IPS-NIHi11 (cell line): ENCODE data around the gene MID1.

Experiments
- DNase-seq: peaks from one replicate; pipeline ENCODE4 v3.0.0; 2012; ENCODE audit warnings: mixed read lengths, low spot score

MID1 gene, protein sequence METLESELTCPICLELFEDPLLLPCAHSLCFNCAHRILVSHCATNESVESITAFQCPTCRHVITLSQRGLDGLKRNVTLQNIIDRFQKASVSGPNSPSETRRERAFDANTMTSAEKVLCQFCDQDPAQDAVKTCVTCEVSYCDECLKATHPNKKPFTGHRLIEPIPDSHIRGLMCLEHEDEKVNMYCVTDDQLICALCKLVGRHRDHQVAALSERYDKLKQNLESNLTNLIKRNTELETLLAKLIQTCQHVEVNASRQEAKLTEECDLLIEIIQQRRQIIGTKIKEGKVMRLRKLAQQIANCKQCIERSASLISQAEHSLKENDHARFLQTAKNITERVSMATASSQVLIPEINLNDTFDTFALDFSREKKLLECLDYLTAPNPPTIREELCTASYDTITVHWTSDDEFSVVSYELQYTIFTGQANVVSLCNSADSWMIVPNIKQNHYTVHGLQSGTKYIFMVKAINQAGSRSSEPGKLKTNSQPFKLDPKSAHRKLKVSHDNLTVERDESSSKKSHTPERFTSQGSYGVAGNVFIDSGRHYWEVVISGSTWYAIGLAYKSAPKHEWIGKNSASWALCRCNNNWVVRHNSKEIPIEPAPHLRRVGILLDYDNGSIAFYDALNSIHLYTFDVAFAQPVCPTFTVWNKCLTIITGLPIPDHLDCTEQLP

GRCh38 chrX:10620121-10620699 is at the start of gene MID1:
MID1 (minus strand) TSS chrX:10620585; CDS start chrX:10567547, 53,038 bp downstream.
- DNase-seq, result peak; percentile 77

- no peak for DNase-seq
Observed at GRCh38 chrX:10667143-10667542, 46.8 kb upstream of the MID1 start.

DNA sequence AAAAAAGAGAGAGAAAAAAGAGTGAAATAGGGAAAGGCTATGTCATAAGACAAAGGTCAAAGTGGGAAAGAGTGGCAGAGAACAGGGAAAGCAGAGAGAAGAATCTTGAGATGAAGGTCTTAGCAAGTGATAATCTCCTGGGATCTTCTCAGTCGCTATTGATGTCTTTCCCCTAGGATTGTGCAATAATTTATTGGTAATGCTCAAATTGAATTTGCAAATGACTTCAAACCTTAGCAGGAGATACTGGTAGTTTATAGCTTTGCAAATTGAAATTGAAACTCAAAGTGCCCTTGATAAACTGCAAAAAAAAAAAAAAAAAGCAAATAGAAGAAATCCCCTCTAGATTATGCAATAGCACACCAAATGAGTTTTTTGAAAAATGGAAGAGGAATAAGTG is 45.7 kb upstream of the MID1 start:
- DNase-seq, result no peak

DNA sequence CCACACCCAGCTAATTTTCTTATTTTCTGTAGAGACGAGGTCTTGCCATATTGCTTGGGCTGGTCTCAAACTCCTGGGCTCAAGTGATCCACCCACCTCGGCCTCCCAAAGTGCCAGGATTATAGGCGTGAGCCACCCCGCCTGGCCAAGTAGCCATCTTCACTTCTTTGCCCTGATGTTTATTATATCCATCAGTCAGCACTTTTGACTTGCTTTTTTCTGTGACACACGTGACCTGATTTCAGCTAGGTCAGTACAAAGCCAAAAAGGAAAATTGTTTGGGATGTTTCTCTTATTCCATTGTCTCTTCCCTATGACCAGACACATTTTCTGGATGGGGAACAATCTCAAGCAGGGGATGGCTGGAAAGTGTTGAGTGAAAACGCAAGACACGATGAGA is 45.3 kb upstream of the MID1 start:
- DNase-seq, result no peak

DNA sequence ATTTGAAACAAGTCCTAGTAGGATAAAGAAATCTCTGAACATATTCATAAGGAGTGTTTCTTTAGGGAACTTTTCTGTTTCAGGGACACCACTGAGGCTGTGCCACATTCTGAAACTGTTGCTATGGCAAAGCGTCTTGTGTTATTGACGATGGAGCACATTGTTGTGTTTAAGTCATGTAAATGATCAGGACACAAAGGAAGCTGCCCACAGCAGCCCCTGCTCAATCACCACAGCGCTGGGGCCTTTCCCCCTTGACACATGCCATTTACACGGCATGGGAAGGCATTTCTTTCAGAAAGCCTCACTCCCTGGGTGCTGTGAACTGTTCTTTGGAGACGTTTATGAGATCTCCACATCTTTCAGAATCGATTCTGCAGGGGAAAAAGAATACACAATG is 39.8 kb upstream of the MID1 start:
- peak; percentile 61 for DNase-seq

DNA sequence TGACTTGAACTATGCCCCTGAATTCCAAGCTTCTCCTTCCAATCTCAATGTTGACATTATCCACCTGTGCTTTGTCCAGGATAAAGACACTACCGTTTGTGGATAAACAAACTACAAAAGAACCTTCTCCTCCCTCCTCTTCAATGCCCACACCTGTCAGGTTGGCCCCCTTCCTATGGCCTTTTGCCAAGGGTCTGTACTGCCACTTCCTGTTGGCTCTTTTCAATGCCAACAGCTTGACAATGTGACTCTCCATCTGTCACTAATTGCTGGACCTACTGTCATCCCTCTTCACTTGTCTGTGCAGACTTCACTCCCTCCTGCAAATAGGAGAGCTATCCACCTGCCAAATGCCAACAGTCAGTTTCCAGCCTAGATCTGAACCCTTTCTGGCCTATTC is 35.8 kb upstream of the MID1 start:
- DNase-seq, result no peak

- no peak for DNase-seq
Observed at GRCh38 chrX:10654960-10655359, 34.6 kb upstream of the MID1 start.

DNA sequence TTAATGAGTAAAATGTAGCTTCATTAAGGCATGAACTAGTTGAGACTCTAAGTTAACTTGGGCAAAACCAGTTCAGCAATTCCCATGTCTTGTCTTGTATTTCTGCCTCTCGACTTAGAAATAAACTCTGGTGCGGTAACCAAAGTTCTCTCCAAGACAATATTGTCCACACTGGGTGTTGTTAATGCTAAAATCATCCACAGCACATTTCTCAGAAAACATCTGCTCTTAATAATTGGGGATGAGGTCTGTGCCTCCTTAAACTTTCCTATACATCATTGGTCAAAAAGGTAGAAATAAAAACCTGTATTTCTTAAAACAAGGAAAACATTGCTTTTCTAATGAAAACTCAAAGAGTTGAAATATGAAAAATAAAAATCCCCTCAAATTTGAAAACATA is 32.9 kb upstream of the MID1 start:
- no peak for DNase-seq

DNA sequence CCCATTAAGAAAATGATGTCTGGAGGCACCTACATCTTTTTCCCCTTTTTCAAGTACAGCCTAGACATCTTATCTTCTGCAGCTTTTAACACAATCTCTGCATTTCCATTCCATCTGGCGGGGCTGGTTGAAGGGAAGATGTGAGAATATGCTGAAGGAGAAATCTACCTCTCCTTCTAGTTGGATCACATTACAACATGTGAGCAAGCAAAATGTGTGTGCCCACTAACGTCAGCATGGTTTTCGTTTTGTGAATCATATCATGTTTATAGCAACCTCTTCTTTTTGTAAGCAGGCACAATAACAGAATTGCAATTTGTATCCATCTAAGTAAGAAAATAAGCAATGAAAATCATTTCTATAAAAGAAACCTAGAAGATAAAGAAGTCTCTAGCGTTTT is 28.9 kb upstream of the MID1 start:
- DNase-seq, result no peak

GRCh38 chrX:10648614-10649013 is 28.2 kb upstream of the MID1 start:
- DNase-seq, result no peak

DNA sequence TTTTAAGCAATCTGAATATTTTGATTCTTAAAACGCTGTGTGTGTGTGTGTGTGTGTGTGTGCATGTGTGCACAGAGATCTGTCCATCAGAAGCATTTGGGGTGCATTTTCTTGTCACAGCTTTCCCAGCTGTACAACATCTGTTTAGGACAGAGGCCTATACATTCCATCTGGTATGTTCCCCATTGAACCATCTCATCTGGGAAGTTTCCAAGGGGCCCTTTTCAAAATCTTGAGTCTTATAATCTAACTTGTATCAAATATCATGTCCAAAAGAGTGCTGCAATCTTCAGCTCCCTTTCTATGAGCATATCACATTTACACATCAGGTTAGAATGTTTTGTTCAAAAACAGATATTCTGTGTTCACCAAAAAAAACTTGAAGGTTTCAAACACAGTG is 16.5 kb upstream of the MID1 start:
- no peak for DNase-seq

GRCh38 chrX:10636337-10636736 is 16.0 kb upstream of the MID1 start:
- DNase-seq, result peak; percentile 58

DNA sequence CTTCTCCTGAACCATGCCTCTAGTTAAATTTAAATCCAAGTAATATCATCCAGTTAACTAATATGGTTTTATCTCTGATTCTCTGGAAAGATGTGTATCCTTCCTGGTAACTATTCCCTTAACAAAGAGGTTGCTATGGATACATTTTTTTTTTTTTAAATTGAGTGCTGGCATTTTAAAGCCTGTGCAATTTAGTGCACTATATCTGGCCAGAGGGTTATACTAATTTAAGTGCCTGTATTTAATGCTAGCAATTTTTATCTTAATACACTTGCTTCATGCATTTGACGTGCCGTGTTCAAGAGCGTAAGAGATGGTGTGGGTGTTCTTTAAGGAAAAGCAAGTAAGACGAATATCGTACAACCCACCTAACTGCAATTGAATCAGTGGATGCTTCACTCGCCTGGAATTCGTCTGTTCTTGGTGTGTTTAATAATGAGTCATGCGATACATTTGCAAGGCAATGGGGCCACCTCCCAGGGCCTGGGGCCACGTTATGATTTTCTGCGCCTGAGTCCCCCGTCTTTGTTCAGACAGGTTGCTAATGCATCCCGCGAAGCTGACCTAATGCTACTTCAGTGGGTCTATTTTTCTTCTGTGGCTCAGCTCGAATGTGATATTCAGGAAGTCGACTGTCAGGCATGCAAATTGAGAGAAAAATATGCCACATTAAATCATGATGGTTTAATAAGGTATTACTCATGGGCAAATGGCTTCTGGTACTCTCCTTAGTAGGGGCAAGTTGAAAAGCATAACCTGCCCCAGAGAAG is 14.2 kb upstream of the MID1 start:
- DNase-seq, result no peak

- peak; percentile 14 for DNase-seq
Observed at GRCh38 chrX:10633722-10634121, 13.3 kb upstream of the MID1 start.

DNA sequence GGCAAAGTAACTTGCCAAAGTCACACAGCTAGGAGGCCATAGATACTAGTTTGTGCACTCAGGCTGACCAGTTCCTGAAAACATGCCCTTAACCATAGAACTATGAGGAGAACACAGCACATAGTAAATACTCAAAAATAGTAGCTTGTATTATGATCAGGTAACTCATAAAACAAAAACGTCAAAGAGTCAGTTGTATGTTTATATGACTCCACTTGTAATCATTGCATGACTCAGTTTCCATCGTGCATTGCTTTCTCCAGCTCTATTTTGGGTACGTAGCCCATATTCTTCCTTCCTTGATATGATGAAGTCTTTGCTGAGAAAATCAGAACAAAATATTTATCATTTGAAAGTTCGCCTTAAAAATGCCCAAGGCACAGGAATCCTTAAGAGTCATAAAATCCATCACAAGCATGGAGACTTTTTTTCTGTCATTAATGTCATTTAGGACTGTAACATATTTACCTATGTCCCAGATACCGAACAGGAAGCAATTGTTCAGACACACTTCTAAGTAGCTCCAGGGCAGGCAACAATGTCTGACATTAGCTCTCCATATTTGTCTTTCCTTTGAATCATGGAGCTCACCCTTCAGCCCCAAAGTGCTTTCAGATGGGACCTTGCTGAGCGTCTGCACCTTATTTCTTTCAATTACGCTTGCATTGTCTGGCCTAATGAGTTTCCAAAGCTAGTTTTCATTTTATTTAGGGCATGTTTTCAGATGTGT is 11.2 kb upstream of the MID1 start:
- DNase-seq, result no peak

DNA sequence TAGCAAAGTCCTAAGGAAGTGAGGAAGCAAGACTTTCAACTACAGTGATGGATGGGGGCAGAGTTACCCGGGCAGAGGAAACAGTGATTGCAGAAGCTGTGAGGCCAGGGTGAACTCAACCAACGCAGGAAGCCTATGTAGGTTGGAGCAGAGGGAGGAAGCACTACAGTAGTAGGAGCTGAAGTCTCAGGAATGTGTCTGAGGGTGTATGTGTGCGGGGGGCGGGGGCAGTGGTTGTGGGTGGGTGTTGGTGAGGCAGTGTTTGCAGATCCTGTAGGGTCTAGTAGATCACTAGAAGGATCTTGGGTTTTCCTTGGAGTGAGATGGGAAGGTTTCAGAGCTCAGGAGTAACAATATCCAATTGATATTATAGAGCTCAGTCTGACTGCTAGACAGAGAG is 9.9 kb upstream of the MID1 start:
- no peak for DNase-seq

GRCh38 chrX:10629905-10630304 is 9.5 kb upstream of the MID1 start:
- no peak for DNase-seq

DNA sequence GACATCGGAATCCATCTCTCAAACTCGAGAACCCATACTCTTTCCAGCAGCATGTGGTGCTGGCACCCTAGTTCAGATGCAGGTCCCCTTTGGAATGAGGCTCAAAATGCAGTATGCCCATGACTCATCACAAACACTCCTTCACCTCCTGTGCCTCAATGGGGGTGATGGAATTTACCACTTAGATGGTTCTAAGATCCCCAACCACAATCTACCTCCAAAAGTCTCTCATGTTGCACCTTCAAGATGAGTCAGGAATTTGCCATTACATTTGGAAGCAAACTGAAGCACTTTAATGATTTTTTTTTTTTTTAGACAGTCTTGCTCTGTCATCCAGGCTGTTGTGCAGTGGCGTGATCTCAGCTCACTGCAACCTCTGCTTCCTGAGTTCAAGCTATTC is 8.5 kb upstream of the MID1 start:
- DNase-seq, result no peak

DNA sequence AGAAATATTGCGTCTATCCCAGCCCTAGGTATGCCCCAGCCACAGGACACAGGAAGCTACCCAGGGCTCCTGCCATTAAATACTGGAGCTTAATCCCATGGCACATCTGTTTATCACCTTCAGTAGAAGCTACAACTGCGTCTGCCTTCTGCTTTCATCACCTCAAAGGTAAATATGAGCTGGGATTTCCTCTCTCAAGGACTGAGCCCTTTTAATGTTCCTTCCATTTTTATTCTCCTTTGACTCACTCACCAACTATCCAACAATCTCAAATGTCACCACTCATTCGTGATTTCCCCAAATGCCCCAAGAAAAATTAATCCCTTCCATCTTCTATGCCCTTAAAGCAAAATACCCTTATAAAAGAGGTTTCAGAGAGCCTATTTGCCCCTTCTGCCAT is 1.8 kb upstream of the MID1 start:
- DNase-seq, result no peak

GRCh38 chrX:10619425-10620046 is 849 bp downstream of the MID1 start:
- DNase-seq, result no peak

- DNase-seq, result no peak
Observed at GRCh38 chrX:10618961-10619360, 1.4 kb downstream of the MID1 start.

DNA sequence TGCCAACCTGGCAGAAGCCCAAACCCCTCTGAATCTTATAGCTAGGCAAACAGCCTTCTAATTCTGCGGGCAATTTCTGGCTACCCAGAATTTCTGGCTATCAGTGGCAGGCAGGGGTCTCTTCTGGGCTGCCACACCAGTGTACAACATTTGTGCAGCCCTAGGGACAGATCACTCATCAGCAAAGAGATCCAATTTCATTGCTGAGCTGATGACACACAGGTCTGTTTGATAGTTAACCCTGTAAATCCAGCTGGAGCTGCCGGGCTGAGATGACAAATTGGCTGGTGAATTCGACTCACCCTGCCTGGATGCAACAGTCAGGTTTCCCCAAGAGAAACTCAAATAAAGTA is 2.4 kb downstream of the MID1 start:
- DNase-seq, result no peak
